Lung (tissue), 12 donors: Measurements from ENCODE around the gene SUPT4H1. TPM values are rescaled to one million over a fixed set of nuclear protein-coding genes. Genes with fewer than 3 reads are reported as not detected.

Source experiments
- ATAC-seq: fragments of 200-7000 bp; cut with Tn5 transposase; one replicate; pipeline ENCODE4 v1.9.1; 2020; ENCODE audit warnings: moderate number of reproducible peaks; ENCODE audit not compliant: insufficient read depth, low FRiP score
- DNase-seq, 3 donors: peaks; one replicate each; pipeline ENCODE4 v3.0.0-alpha.2; 2013 to 2017
- H3K27ac ChIP-seq, 2 donors: one replicate each; pipeline ENCODE4 v1.5.1; 2013; ENCODE audit warnings: mild to moderate bottlenecking in 2 of 2, moderate library complexity in 2 of 2, control low read depth in 1 of 2, inconsistent platforms in 1 of 2, low read depth in 1 of 2, low read length in 1 of 2
- H3K27me3 ChIP-seq, 3 donors: one replicate each; pipeline ENCODE4 v1.5.1; 2013; ENCODE audit warnings: low read length in 2 of 3; ENCODE audit not compliant: control insufficient read depth in 3 of 3, insufficient read depth in 3 of 3
- H3K36me3 ChIP-seq, 4 donors: one replicate each; pipeline ENCODE4 v1.5.1; 2013; ENCODE audit warnings: low read length in 4 of 4, mild to moderate bottlenecking in 1 of 4, moderate library complexity in 1 of 4; ENCODE audit not compliant: control insufficient read depth in 4 of 4, insufficient read depth in 4 of 4
- H3K4me1 ChIP-seq, 5 donors: one replicate each; pipeline ENCODE4 v1.5.1; 2013; ENCODE audit warnings: low read length in 5 of 5, mild to moderate bottlenecking in 2 of 5, moderate library complexity in 1 of 5; ENCODE audit not compliant: control insufficient read depth in 5 of 5, insufficient read depth in 5 of 5
- H3K4me3 ChIP-seq: one replicate; pipeline ENCODE4 v1.5.1; 2013; ENCODE audit warnings: mild to moderate bottlenecking, control low read depth, moderate library complexity
- H3K9ac ChIP-seq, 2 donors: one replicate each; pipeline ENCODE4 v1.5.1; 2013; ENCODE audit warnings: low read length in 2 of 2, control low read depth in 1 of 2; ENCODE audit not compliant: insufficient read depth in 1 of 2
- H3K9me3 ChIP-seq, 4 donors: one replicate each; pipeline ENCODE4 v1.5.1; 2013; ENCODE audit warnings: low read length in 3 of 4, mild to moderate bottlenecking in 1 of 4, moderate library complexity in 1 of 4; ENCODE audit not compliant: control insufficient read depth in 4 of 4, insufficient read depth in 3 of 4
- CTCF ChIP-seq: IDR thresholded peaks from 2 replicates; pipeline ENCODE4 v1.5.1; 2012; ENCODE audit warnings: mild to moderate bottlenecking; ENCODE audit errors: control extremely low read depth, extremely low read depth
- WGBS, 2 donors: extraction: QIAGEN DNeasy Blood & Tissue Kit; methylation state at CpG; one replicate each; pipeline ENCODE4 v1.1.7; 2013; 5-methylcytosine and 5-hydroxymethylcytosine counted together
- polyA plus RNA-seq, 2 donors: library from polyadenylated mRNA; stranded (reverse); fragments of 200-250 nt; gene quantifications; one replicate each; pipeline ENCODE4 v1.2.1, GENCODE V29; 2013
- total RNA-seq, 2 donors: library from RNA; depleted of rRNA in 1 of 2; stranded (reverse); fragments of >200 nt in 1 of 2; gene quantifications; one replicate each; pipeline ENCODE4 v1.2.1, GENCODE V29; 2014 to 2021
- donor health status: control.
- donor health status: control.
- donor health status: Bipolar disorder and iron deficiency.
- donor health status: healthy.
- donor health status: DM: yes; HTN: yes; CAD: no.

The SUPT4H1 gene
- total and polyA plus RNA-seq, 4 donors, result 54.6 to 97.5 (median 67.4) TPM

GRCh38 chr17:58325976-58326468 lies 26.0 kb downstream of the SUPT4H1 start:
- no peak overlapping the region for H3K27ac ChIP-seq
- H3K4me3 ChIP-seq, result no peak overlapping the region
- DNase-seq (no peak), ATAC-seq (no peak)
- no peak overlapping the region for H3K9ac ChIP-seq
- no peaks in the 10 kb centered on the region for H3K27me3 ChIP-seq
- H3K4me1 ChIP-seq, result peaks cover 0 to 26% (median 6%) of the 10 kb centered on the region in 5 donors
- H3K36me3 ChIP-seq, result no peaks in the 10 kb centered on the region
- WGBS, 2 donors, result 31 to 66% methylated on average over 11 of the region's 11 CpGs
- no peak for TF ChIP-seq CTCF
- no peaks in the 10 kb centered on the region for H3K9me3 ChIP-seq

DNA sequence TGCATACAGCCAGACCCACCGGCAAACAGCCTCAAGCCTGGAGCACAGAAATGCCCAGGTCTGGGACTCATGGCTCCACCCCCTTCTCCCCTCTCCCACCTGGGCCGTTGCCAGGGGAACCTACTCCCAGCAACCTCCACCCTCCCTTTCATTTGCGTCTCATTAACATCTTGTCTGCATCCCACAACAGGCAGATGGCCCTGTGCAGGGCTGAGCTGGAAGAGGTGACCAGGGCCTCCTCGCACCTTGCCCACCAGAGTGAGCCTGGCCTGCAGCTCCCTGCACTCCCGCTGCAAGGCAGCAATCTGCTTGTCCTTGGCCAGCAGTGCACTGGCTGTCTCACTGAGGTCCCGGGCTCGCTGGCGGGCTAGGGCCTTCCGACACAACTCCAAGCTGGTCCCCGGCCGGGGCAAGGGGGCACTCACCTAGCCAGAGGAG lies 26.7 kb downstream of the SUPT4H1 start:
- 73 to 75% methylated on average over 11 of the region's 11 CpGs for WGBS, 2 donors
- no peak for ATAC-seq
- DNase-seq, result peak in 2 of 3 donors; percentile 18 to 31

DNA sequence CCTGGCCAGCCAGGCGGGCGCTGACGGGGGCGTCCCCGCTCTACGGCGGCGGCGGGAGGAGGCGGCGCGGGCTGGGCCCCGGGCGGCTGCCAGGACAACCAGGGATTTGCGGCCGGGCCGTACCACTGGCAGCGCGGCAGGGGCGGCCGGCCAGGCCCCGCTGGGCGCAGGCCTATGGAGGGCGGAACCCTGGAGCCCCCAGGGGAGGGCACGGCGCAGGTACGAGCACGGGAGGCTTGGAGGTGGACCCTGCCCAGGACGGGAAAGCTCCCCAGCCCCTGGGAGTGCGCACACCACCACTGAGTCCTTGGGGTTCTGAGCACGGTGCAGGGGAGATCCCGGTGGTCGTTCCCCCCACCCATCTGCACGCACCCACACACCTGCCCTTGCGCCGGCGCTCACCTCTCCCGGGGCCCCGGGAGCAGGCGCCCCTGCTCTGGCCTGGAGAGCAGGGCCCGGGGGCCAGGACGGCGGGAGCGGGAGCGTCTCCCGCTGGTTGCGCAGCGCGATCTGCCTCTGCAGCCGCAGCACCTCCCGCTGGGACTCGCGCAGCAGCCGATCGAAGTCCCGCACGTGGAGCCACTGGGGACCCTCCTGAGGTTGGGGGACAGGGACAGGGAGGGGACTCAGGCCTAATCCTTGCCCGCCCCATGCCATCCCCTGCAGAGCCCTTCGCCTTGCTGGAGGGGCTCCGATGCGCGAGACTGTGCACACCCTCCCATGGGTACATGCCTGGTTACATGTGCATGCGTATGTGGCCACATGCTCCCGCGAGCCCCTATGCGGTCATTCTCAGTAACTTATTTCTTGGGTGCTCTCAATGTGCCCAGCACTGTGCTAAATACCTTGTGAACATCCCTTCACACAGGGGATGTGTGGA lies 27.4 kb downstream of the SUPT4H1 start:
- WGBS, 2 donors, result 6 to 9% methylated on average over 64 to 66 of the region's 66 CpGs
- no peak for ATAC-seq
- peak overlapping the region; percentile 49 to 71 for H3K27ac ChIP-seq

More for the DNA sequence above, 26.7 kb downstream of the SUPT4H1 start:
- H3K4me1 ChIP-seq, result peaks cover 0 to 26% (median 6%) of the 10 kb centered on the region in 5 donors
- no peaks in the 10 kb centered on the region for H3K36me3 ChIP-seq
- no peak for TF ChIP-seq CTCF
- peak overlapping the region in 1 of 2 donors; percentile 47 for H3K9ac ChIP-seq
- H3K27ac ChIP-seq, result no peak overlapping the region
- H3K4me3 ChIP-seq, result no peak overlapping the region
- H3K27me3 ChIP-seq, result no peaks in the 10 kb centered on the region
- no peaks in the 10 kb centered on the region for H3K9me3 ChIP-seq

More for the DNA sequence above, 27.4 kb downstream of the SUPT4H1 start:
- Histone ChIP-seq H3K9ac (peak overlapping the region; percentile 61 to 75), H3K4me1 (peaks cover 0 to 26% (median 6%) of the 10 kb centered on the region in 5 donors), H3K36me3 (no peaks in the 10 kb centered on the region), H3K27me3 (no peaks in the 10 kb centered on the region), H3K9me3 (no peaks in the 10 kb centered on the region), H3K4me3 (peak overlapping the region; percentile 54)
- no peak for TF ChIP-seq CTCF
- peak; percentile 70 to 78 (median 75) for DNase-seq
